C4-2B (cell line): ENCODE measurements around the gene GRAMD4.

Experiments
- ZFX ChIP-seq: fragments of 450-650 bp; IDR thresholded peaks from 2 replicates; pipeline ENCODE4 v1.6.1; 2017
- TF ChIP-seq, protein P1 (sequence below): fragments of 450-650 bp; conservative IDR thresholded peaks from 2 replicates; pipeline ENCODE4 v1.5.1; 2017; ENCODE audit warnings: mild to moderate bottlenecking

DNA sequence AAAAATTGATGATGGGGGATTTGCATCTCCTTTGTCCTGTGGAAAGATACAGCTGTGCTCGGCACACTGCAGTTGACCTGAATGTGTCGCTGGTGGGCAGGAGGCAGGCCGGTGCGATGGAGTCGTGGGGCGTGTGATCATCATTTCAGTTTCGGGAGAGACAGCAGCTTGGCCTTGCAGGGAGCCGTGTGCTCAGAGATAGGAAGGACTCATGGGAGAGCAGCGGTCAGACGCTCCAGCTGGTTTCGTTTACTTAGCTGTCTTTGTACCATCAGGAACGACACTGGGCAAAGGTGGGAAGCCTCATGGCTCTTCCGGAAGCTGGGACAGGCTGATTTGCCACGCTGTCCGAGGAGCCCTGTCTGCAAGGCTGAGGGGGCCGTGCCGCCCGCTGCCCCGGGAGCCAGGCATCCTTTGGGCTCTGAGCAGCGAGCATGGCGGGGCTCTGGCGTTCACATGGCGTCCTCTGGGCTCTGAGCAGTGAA is 32.7 kb downstream of the GRAMD4 start:
- TF ChIP-seq, protein P1, sequence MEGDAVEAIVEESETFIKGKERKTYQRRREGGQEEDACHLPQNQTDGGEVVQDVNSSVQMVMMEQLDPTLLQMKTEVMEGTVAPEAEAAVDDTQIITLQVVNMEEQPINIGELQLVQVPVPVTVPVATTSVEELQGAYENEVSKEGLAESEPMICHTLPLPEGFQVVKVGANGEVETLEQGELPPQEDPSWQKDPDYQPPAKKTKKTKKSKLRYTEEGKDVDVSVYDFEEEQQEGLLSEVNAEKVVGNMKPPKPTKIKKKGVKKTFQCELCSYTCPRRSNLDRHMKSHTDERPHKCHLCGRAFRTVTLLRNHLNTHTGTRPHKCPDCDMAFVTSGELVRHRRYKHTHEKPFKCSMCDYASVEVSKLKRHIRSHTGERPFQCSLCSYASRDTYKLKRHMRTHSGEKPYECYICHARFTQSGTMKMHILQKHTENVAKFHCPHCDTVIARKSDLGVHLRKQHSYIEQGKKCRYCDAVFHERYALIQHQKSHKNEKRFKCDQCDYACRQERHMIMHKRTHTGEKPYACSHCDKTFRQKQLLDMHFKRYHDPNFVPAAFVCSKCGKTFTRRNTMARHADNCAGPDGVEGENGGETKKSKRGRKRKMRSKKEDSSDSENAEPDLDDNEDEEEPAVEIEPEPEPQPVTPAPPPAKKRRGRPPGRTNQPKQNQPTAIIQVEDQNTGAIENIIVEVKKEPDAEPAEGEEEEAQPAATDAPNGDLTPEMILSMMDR: no peak
- no peak for TF ChIP-seq ZFX
